H1 (cell line): ENCODE data around the gene MRPS18C. TPM values are rescaled to one million over a fixed set of nuclear protein-coding genes. Genes with fewer than 3 reads are reported as not detected.

ENCODE experiments used
- CTCF ChIA-PET: fragments of 300-600 bp; sonication (Branson Sonifier 250); formaldehyde crosslinking; loops from one replicate; lab custom pipeline; 2021; ENCODE audit not compliant: partially characterized antibody; lab: Charles Lee
- POLR2A ChIA-PET: fragments of 300-600 bp; sonication (Branson Sonifier 250); formaldehyde crosslinking; loops from one replicate; lab custom pipeline; 2021; ENCODE audit warnings: inconsistent platforms; ENCODE audit not compliant: partially characterized antibody; lab: Charles Lee
- DNase-seq, 2 experiments: peaks; one replicate each; pipeline versions ENCODE4 v3.0.0 to v3.0.0-alpha.2; 2010 to 2022; ENCODE audit warnings: low spot score in 2 of 2, low read depth in 1 of 2, mixed read lengths in 1 of 2
- FAIRE-seq: peaks from 2 replicates; lab custom pipeline; 2011; peaks lifted over from hg19 to GRCh38; lab: Jason Lieb, UNC
- H2AFZ ChIP-seq: 2 replicates; pipeline ENCODE4 v1.8.1; 2012; ENCODE audit warnings: low read length, inconsistent platforms
- H2AK5ac ChIP-seq: 2 replicates; pipeline ENCODE4 v1.6.1; 2013; ENCODE audit warnings: low read depth, low read length
- H2BK120ac ChIP-seq: replicated peaks from 2 replicates; pipeline ENCODE3; 2013; ENCODE audit warnings: low read depth, low read length, inconsistent platforms
- H2BK12ac ChIP-seq: 2 replicates; pipeline ENCODE4 v1.6.1; 2013; ENCODE audit warnings: low read depth, low read length
- H2BK15ac ChIP-seq: 2 replicates; pipeline ENCODE4 v1.6.1; 2013; ENCODE audit warnings: low read length
- H2BK20ac ChIP-seq: 2 replicates; pipeline ENCODE4 v1.6.1; 2013; ENCODE audit warnings: low read length
- H2BK5ac ChIP-seq: 2 replicates; pipeline ENCODE4 v1.6.1; 2013; ENCODE audit warnings: low read depth, low read length
- H3K14ac ChIP-seq: 2 replicates; pipeline ENCODE4 v1.6.1; 2013; ENCODE audit warnings: inconsistent platforms; ENCODE audit not compliant: insufficient read length
- H3K18ac ChIP-seq: 2 replicates; pipeline ENCODE4 v1.6.1; 2013; ENCODE audit warnings: low read length; ENCODE audit errors: extremely low read depth
- H3K23ac ChIP-seq: 2 replicates; pipeline ENCODE4 v1.6.1; 2013; ENCODE audit warnings: inconsistent platforms; ENCODE audit not compliant: insufficient read length
- H3K23me2 ChIP-seq: 2 replicates; pipeline ENCODE4 v1.6.1; 2013; ENCODE audit warnings: low read depth, low read length
- H3K27ac ChIP-seq: 2 replicates; pipeline ENCODE4 v1.6.1; 2011; ENCODE audit warnings: low read depth, low read length, inconsistent platforms
- H3K27me3 ChIP-seq, 4 experiments: replicated peaks in 1 of 4; 1 replicate in 1 of 4; 2 replicates in 3 of 4; pipeline versions ENCODE4 v1.6.1 to v1.8.1; 2011 to 2013; ENCODE audit warnings: low read length in 3 of 4, mild to moderate bottlenecking in 3 of 4, inconsistent platforms in 2 of 4, mixed read lengths in 2 of 4, moderate library complexity in 1 of 4; ENCODE audit not compliant: control insufficient read depth in 3 of 4, insufficient read depth in 3 of 4; ENCODE audit errors: extremely low read depth in 1 of 4
- H3K36me3 ChIP-seq, 4 experiments: 2 replicates each; pipeline versions ENCODE4 v1.6.1 to v1.8.1; 2011 to 2013; ENCODE audit warnings: mild to moderate bottlenecking in 4 of 4, low read length in 3 of 4, moderate library complexity in 2 of 4, control low read depth in 1 of 4, inconsistent platforms in 1 of 4; ENCODE audit not compliant: insufficient read depth in 4 of 4, control insufficient read depth in 2 of 4
- H3K4ac ChIP-seq: replicated peaks from 2 replicates; pipeline ENCODE3; 2013; ENCODE audit warnings: low read length, low read depth, mixed read lengths, inconsistent platforms; ENCODE audit not compliant: insufficient read length
- H3K4me1 ChIP-seq, 4 experiments: replicated peaks in 1 of 4; 1 replicate in 1 of 4; 2 replicates in 3 of 4; pipeline versions ENCODE4 v1.6.1 to v1.8.1; 2011 to 2013; ENCODE audit warnings: low read length in 3 of 4, inconsistent platforms in 2 of 4, mixed read lengths in 1 of 4; ENCODE audit not compliant: insufficient read depth in 4 of 4, control insufficient read depth in 3 of 4
- H3K4me2 ChIP-seq, 2 experiments: 2 replicates each; pipeline versions ENCODE4 v1.6.1 to v1.8.1; 2011 to 2013; ENCODE audit warnings: low read depth in 2 of 2, low read length in 2 of 2, control low read depth in 1 of 2, inconsistent platforms in 1 of 2, mild to moderate bottlenecking in 1 of 2; ENCODE audit not compliant: insufficient read depth in 1 of 2
- H3K4me3 ChIP-seq, 4 experiments: fragments of 200-600, 300-600 bp in 1 of 4; sonication (generic), shearing (Covaris generic), sonication (Bioruptor Twin) in 1 of 4; 2 replicates each; pipeline versions ENCODE4 v1.5.1 to v1.8.1; 2011 to 2016; ENCODE audit warnings: low read length in 4 of 4, low read depth in 3 of 4, control low read depth in 2 of 4, inconsistent platforms in 2 of 4, mild to moderate bottlenecking in 2 of 4, mixed read lengths in 1 of 4, moderate library complexity in 1 of 4; ENCODE audit not compliant: insufficient read depth in 2 of 4; ENCODE audit errors: extremely low read depth in 1 of 4
- H3K56ac ChIP-seq: replicated peaks from 2 replicates; pipeline ENCODE3; 2013; ENCODE audit warnings: low read depth, mild to moderate bottlenecking, mixed read lengths, low read length, inconsistent platforms; ENCODE audit not compliant: insufficient read length
- H3K79me1 ChIP-seq: 2 replicates; pipeline ENCODE4 v1.6.1; 2013; ENCODE audit warnings: low read depth, low read length, control low read depth
- H3K79me2 ChIP-seq, 2 experiments: 2 replicates each; pipeline versions ENCODE4 v1.6.1 to v1.8.1; 2012 to 2013; ENCODE audit warnings: low read length in 2 of 2, mild to moderate bottlenecking in 2 of 2, inconsistent platforms in 1 of 2; ENCODE audit not compliant: insufficient read depth in 2 of 2, control insufficient read depth in 1 of 2
- H3K9ac ChIP-seq, 4 experiments: replicated peaks in 1 of 4; 1 replicate in 1 of 4; 2 replicates in 3 of 4; pipeline versions ENCODE4 v1.6.1 to v1.8.1; 2011 to 2013; ENCODE audit warnings: low read depth in 3 of 4, low read length in 3 of 4, control low read depth in 2 of 4, mild to moderate bottlenecking in 2 of 4, moderate library complexity in 2 of 4, inconsistent platforms in 1 of 4; ENCODE audit errors: extremely low read depth in 1 of 4
- H3K9me3 ChIP-seq, 2 experiments: 2 replicates each; pipeline versions ENCODE4 v1.6.1 to v1.8.1; 2012 to 2013; ENCODE audit warnings: mild to moderate bottlenecking in 2 of 2, moderate library complexity in 2 of 2, control low read depth in 1 of 2, inconsistent platforms in 1 of 2, low read depth in 1 of 2, low read length in 1 of 2, mixed read lengths in 1 of 2; ENCODE audit not compliant: insufficient read depth in 2 of 2
- H4K20me1 ChIP-seq, 2 experiments: replicated peaks in 1 of 2; 2 replicates each; pipeline versions ENCODE3 to v1.8.1; 2011 to 2013; ENCODE audit warnings: inconsistent platforms in 2 of 2, low read length in 2 of 2, mild to moderate bottlenecking in 1 of 2; ENCODE audit not compliant: insufficient read depth in 2 of 2, control insufficient read depth in 1 of 2
- H4K5ac ChIP-seq: 2 replicates; pipeline ENCODE4 v1.6.1; 2013; ENCODE audit warnings: low read length, low read depth, mixed read lengths, inconsistent platforms; ENCODE audit not compliant: insufficient read length
- H4K8ac ChIP-seq: 2 replicates; pipeline ENCODE4 v1.8.0; 2013; ENCODE audit warnings: mild to moderate bottlenecking, moderate library complexity, low read length, inconsistent platforms; ENCODE audit not compliant: insufficient read depth; ENCODE audit errors: extremely low read depth
- H4K91ac ChIP-seq: replicated peaks from 2 replicates; pipeline ENCODE3; 2013; ENCODE audit warnings: low read length, mixed read lengths, inconsistent platforms; ENCODE audit not compliant: insufficient read length
- EGR1 ChIP-seq: IDR thresholded peaks from 2 replicates; pipeline ENCODE4 v1.6.1; 2011; ENCODE audit warnings: low read depth, low read length, borderline replicate concordance
- SAP30 ChIP-seq: fragments of 300-600 bp; sonication (generic); IDR thresholded peaks from 2 replicates; pipeline ENCODE4 v1.7.1; 2012; ENCODE audit warnings: low read length, moderate library complexity, mild to moderate bottlenecking, inconsistent platforms; ENCODE audit not compliant: insufficient read depth, insufficient replicate concordance
- WGBS, 2 experiments: shearing (Covaris generic) in 1 of 2; methylation state at CpG; one replicate each; pipeline versions ENCODE4 v1.1.6 to v1.1.7; 2013 to 2015; ENCODE audit warnings: low lambda C conversion rate in 2 of 2, mixed read lengths in 2 of 2, inconsistent platforms in 1 of 2, low coverage in 1 of 2, missing lambda C conversion rate in 1 of 2; ENCODE audit not compliant: insufficient replicate concordance in 2 of 2, insufficient coverage in 1 of 2, insufficient read length in 1 of 2; ENCODE audit errors: extremely low coverage in 1 of 2, missing lambda C conversion rate in 1 of 2; 5-methylcytosine and 5-hydroxymethylcytosine counted together
- polyA plus RNA-seq, 7 experiments: library from polyadenylated mRNA; depleted of rRNA in 3 of 7; stranded (reverse) in 5 of 7; unstranded in 2 of 7; fragments of >200 nt in 5 of 7; fragments of 200-250 nt in 2 of 7; gene quantifications; 1 replicate in 5 of 7; 2 replicates in 1 of 7; 4 replicates in 1 of 7; pipeline versions ENCODE4 v1.2.1 to v1.2.3, GENCODE V29; 2011 to 2013; ENCODE audit warnings: missing spikeins in 2 of 7, mixed read lengths in 2 of 7
- total RNA-seq: library from RNA; stranded (reverse); fragmentation: NEBNext Ultra II Directional; extraction: Animal tissue kit (Norgen Biotek cat#: 25700); gene quantifications from 2 replicates; pipeline ENCODE4 v1.2.1, GENCODE V29; 2021

Gene MRPS18C
- total and polyA plus RNA-seq, 2 of the 8 experiments (the other 6 are each of a cell fraction or from before 2014, with no cell fraction given): 22.6 to 50.3 TPM

- DNase-seq: no peak
- H2BK120ac ChIP-seq: no peak overlapping the region
- no peak overlapping the region for H2BK20ac ChIP-seq
- no peak overlapping the region for H3K4ac ChIP-seq
- no peak overlapping the region for H3K4me2 ChIP-seq
- ChIA-PET CTCF (interaction anchor here (0.6 to 1.2 kb wide), 2 partner anchors 15 to 18 kb away, joined by 3 to 6 read pairs; no protein-coding TSS in a partner anchor), POLR2A (interaction anchor here (1.5 kb wide), 1 partner anchor 17 kb away, joined by 3 read pairs; no protein-coding TSS in a partner anchor)
- H3K4me1 ChIP-seq: no peaks in the 10 kb centered on the region
- no peaks in the 10 kb centered on the region for H3K79me2 ChIP-seq
- WGBS, 2 experiments: 85% methylated on average over 3 of the region's 3 CpGs; no CpG with 5 or more reads in 1 of the 2 experiments
- peaks cover 0 to 2% of the 10 kb centered on the region in 2 experiments for H4K20me1 ChIP-seq
- no peak overlapping the region for H2AK5ac ChIP-seq
- no peak overlapping the region for H3K23ac ChIP-seq
- no peak overlapping the region for H3K14ac ChIP-seq
- no peak overlapping the region for H4K5ac ChIP-seq
- no peaks in the 10 kb centered on the region for H3K27me3 ChIP-seq
- H3K79me1 ChIP-seq: no peaks in the 10 kb centered on the region
- H2BK15ac ChIP-seq: no peak overlapping the region
- no peak overlapping the region for H3K4me3 ChIP-seq
- no peak overlapping the region for H2BK5ac ChIP-seq
- FAIRE-seq: no peak
- peaks cover 0 to 10% (median 4%) of the 10 kb centered on the region in 4 experiments; a peak in 2 of 8 replicates for H3K36me3 ChIP-seq
- no peaks in the 10 kb centered on the region for H3K9me3 ChIP-seq
- no peak overlapping the region for H3K18ac ChIP-seq
- H4K8ac ChIP-seq: no peak overlapping the region
- no peak overlapping the region for H3K27ac ChIP-seq
- no peak overlapping the region for H2AFZ ChIP-seq
- no peak overlapping the region for H4K91ac ChIP-seq
- H3K56ac ChIP-seq: no peak overlapping the region
- H3K9ac ChIP-seq: no peak overlapping the region
- H2BK12ac ChIP-seq: no peak overlapping the region
- H3K23me2 ChIP-seq: no peaks in the 10 kb centered on the region
- TF ChIP-seq EGR1: no peak
- TF ChIP-seq SAP30: no peak
Observed at GRCh38 chr4:83440899-83441298, 15.0 kb upstream of the MRPS18C start.
